HepG2 (cell line): ENCODE results near the gene SLCO3A1. TPM values are rescaled to one million over a fixed set of nuclear protein-coding genes. Genes with fewer than 3 reads are reported as not detected.

Experiments used
- ATAC-seq: fragments of 200-7000 bp; cut with Tn5 transposase; 3 replicates; pipeline ENCODE4 v1.9.1; 2020; ENCODE audit warnings: mild to moderate bottlenecking, moderate library complexity
- BruUV-seq: library from RNA; stranded (reverse); fragments of 400-500 nt; replicated peaks from 2 replicates; lab custom pipeline; 2021; lab: Mats Ljungman, UMichigan
- CTCF ChIA-PET: fragments of 300-600 bp; formaldehyde crosslinking; extraction: SDS; loops from one replicate; lab custom pipeline; 2021; ENCODE audit warnings: low total read pairs, inconsistent platforms, low intra/inter-chr PET ratio; lab: Yijun Ruan, JAX
- POLR2A ChIA-PET: fragments of 350-600 bp; sonication (Branson Sonifier 250); formaldehyde crosslinking; loops from one replicate; lab custom pipeline; 2020; ENCODE audit warnings: antibody characterized with exemption, inconsistent platforms; lab: Yijun Ruan, JAX
- DNase-seq: peaks from one replicate; pipeline ENCODE4 v3.0.0-alpha.2; 2015; ENCODE audit warnings: low spot score
- FAIRE-seq: peaks from 3 replicates; lab custom pipeline; 2011; peaks lifted over from hg19 to GRCh38; lab: Jason Lieb, UNC
- H2AFZ ChIP-seq: one replicate; pipeline ENCODE4 v1.6.1; 2011; ENCODE audit warnings: low read length, inconsistent platforms
- H3K27ac ChIP-seq: fragments of 300-600 bp; 3 replicates; pipeline ENCODE4 v1.8.0; 2011; ENCODE audit warnings: mixed run types, mild to moderate bottlenecking, mixed read lengths, low read length, inconsistent platforms; ENCODE audit not compliant: insufficient read depth; ENCODE audit errors: extremely low read length
- H3K27me3 ChIP-seq, 2 experiments: fragments of 200-600 bp in 1 of 2; 2 replicates in 1 of 2; 3 replicates in 1 of 2; pipeline versions ENCODE4 v1.6.0 to v1.8.0; 2011; ENCODE audit warnings: low read length in 2 of 2, mild to moderate bottlenecking in 2 of 2, moderate library complexity in 2 of 2, inconsistent platforms in 1 of 2; ENCODE audit not compliant: insufficient read depth in 2 of 2, control insufficient read depth in 1 of 2
- H3K36me3 ChIP-seq, 2 experiments: fragments of 200-600 bp in 1 of 2; replicated peaks in 1 of 2; 2 replicates in 1 of 2; 3 replicates in 1 of 2; pipeline versions ENCODE4 v1.5.1 to v1.8.0; 2011; ENCODE audit warnings: low read length in 2 of 2, inconsistent platforms in 1 of 2; ENCODE audit not compliant: insufficient read depth in 2 of 2, control insufficient read depth in 1 of 2
- H3K4me1 ChIP-seq: 2 replicates; pipeline ENCODE4 v1.5.1; 2012; ENCODE audit warnings: low read length, inconsistent platforms; ENCODE audit not compliant: insufficient read depth
- H3K4me2 ChIP-seq: 2 replicates; pipeline ENCODE4 v1.6.0; 2011; ENCODE audit warnings: low read depth, low read length, inconsistent platforms
- H3K4me3 ChIP-seq, 3 experiments: fragments of 200-600 bp in 1 of 3; sonication (generic), shearing (Covaris generic) in 1 of 3; replicated peaks in 1 of 3; 2 replicates each; pipeline ENCODE4 v1.5.1; 2011 to 2016; ENCODE audit warnings: low read length in 3 of 3, inconsistent platforms in 2 of 3, low read depth in 2 of 3, mild to moderate bottlenecking in 2 of 3, control low read depth in 1 of 3, mixed read lengths in 1 of 3; ENCODE audit not compliant: insufficient read depth in 1 of 3
- H3K79me2 ChIP-seq: one replicate; pipeline ENCODE4 v1.6.1; 2011; ENCODE audit warnings: low read length, inconsistent platforms; ENCODE audit not compliant: insufficient read depth
- H3K9ac ChIP-seq: 2 replicates; pipeline ENCODE4 v1.6.0; 2011; ENCODE audit warnings: mild to moderate bottlenecking, low read depth, low read length, inconsistent platforms; ENCODE audit not compliant: insufficient read depth
- H3K9me3 ChIP-seq: 2 replicates; pipeline ENCODE4 v1.5.1; 2012; ENCODE audit warnings: mild to moderate bottlenecking, low read length
- H4K20me1 ChIP-seq: 2 replicates; pipeline ENCODE4 v1.6.0; 2011; ENCODE audit warnings: inconsistent platforms, mild to moderate bottlenecking, low read length, moderate library complexity; ENCODE audit not compliant: insufficient read depth
- ELF1 ChIP-seq: sonication (generic); formaldehyde crosslinking; IDR thresholded peaks from 2 replicates; pipeline ENCODE4 v1.4.0; 2020; ENCODE audit warnings: missing genetic modification reagents
- ETS1 ChIP-seq: sonication (generic); formaldehyde crosslinking; IDR thresholded peaks from 2 replicates; pipeline ENCODE4 v1.4.0; 2020; ENCODE audit warnings: missing genetic modification reagents
- FOXC1 ChIP-seq: sonication (generic); formaldehyde crosslinking; IDR thresholded peaks from 2 replicates; pipeline ENCODE4 v1.8.0; 2022; ENCODE audit warnings: mild to moderate bottlenecking, missing genetic modification reagents, borderline replicate concordance
- ZHX2 ChIP-seq, 2 experiments: sonication (generic) in 1 of 2; formaldehyde crosslinking in 1 of 2; IDR thresholded peaks; 2 replicates each; pipeline versions ENCODE4 v1.6.1 to v1.9.0; 2014 to 2022; ENCODE audit warnings: antibody characterized with exemption in 1 of 2, borderline replicate concordance in 1 of 2, inconsistent platforms in 1 of 2, low read depth in 1 of 2, missing genetic modification reagents in 1 of 2
- ZMAT3 ChIP-seq: sonication (generic); formaldehyde crosslinking; conservative IDR thresholded peaks from 2 replicates; pipeline ENCODE4 v1.7.0; 2021; ENCODE audit warnings: missing genetic modification reagents
- WGBS: methylation state at CpG from one replicate; pipeline ENCODE4 v1.1.6; 2017; ENCODE audit warnings: low lambda C conversion rate; 5-methylcytosine and 5-hydroxymethylcytosine counted together
- in situ Hi-C: cut with HindIII; loops from 2 replicates; pipeline ENCODE4 v1.10.0; 2017; ENCODE audit warnings: low pct_unique_long_range_greater_than_20kb; ENCODE audit not compliant: extremely low pct_ligation_motif_present
- intact Hi-C: fragments of 100-400 bp; cut with micrococcal nuclease; formaldehyde crosslinking; loops from one replicate; pipeline ENCODE4 v1.10.0; 2022; ENCODE audit not compliant: unreplicated experiment
- polyA plus RNA-seq, 8 experiments: library from polyadenylated mRNA; depleted of rRNA in 3 of 8; stranded (reverse) in 7 of 8; unstranded in 1 of 8; fragments of >200 nt; fragmentation: Illumina TruSeq in 4 of 8; extraction: Trizol in 4 of 8; gene quantifications; 2 replicates each; pipeline versions ENCODE4 v1.2.1 to v1.2.3, GENCODE V29; 2011 to 2016; ENCODE audit warnings: low read depth in 4 of 8, missing spikeins in 1 of 8, mixed read lengths in 1 of 8; ENCODE audit not compliant: insufficient read depth in 1 of 8
- total RNA-seq, 5 experiments: library from RNA; depleted of rRNA; stranded (reverse); fragments of >200 nt; fragmentation: Illumina TruSeq; extraction: Trizol; gene quantifications; 2 replicates each; pipeline ENCODE4 v1.2.3, GENCODE V29; 2016; ENCODE audit warnings: low read depth in 1 of 5

Gene SLCO3A1
- total and polyA plus RNA-seq, 2 of the 13 experiments (the other 11 are each of a cell fraction or from before 2014, with no cell fraction given), result 0.02 TPM; not detected in 1

GRCh38 chr15:92161039-92161670 lies 307.6 kb downstream of the SLCO3A1 start:
- CTCF ChIA-PET, result no interaction called here
- WGBS, result 59% methylated on average over 6 of the region's 6 CpGs
- Histone ChIP-seq H3K4me3 (no peak overlapping the region), H3K4me1 (peaks cover 38% of the 10 kb centered on the region), H3K79me2 (no peaks in the 10 kb centered on the region), H3K27ac (no peak overlapping the region), H3K27me3 (no peaks in the 10 kb centered on the region; a peak in 1 of 5 replicates), H4K20me1 (no peaks in the 10 kb centered on the region), H2AFZ (no peak overlapping the region), H3K9ac (no peak overlapping the region), H3K4me2 (no peak overlapping the region), H3K9me3 (no peaks in the 10 kb centered on the region), H3K36me3 (no peaks in the 10 kb centered on the region)
- POLR2A ChIA-PET, result no interaction called here
- in situ Hi-C loops (no loop called here), intact Hi-C loops (no loop called here)
- DNase-seq (no peak), ATAC-seq (no peak), FAIRE-seq (no peak)
- TF ChIP-seq FOXC1 (CRISPR knock-in tag) (no peak), ELF1 (CRISPR knock-in tag) (no peak), ZHX2 (IDR thresholded peaks at IDR 0.05; ENCODE audit: low read depth) (no peak), ZHX2 (CRISPR knock-in tag; IDR thresholded peaks at IDR 0.05; ENCODE audit: borderline replicate concordance) (no peak), ETS1 (CRISPR knock-in tag) (no peak), ZMAT3 (CRISPR knock-in tag) (no peak)
- BruUV-seq, result no TSS peak
